Thyroid gland (tissue), 4 donors: Measurements from ENCODE around the gene HDAC9. TPM values are rescaled to one million over a fixed set of nuclear protein-coding genes. Genes with fewer than 3 reads are reported as not detected.
"Not testable (repeated sequence)": the region's sequence is repeated elsewhere in the genome, so short reads cannot be mapped to it uniquely, and the experiment has no call there.

ENCODE experiments used
- DNase-seq, 2 donors: peaks; one replicate each; pipeline ENCODE4 v3.0.0-alpha.2; 2019
- H3K27ac ChIP-seq, 3 donors: fragments of 200-600 bp; sonication (generic); 1 replicate in 2 of 3; 2 replicates in 1 of 3; pipeline ENCODE4 v1.5.1; 2016 to 2019; ENCODE audit warnings: mild to moderate bottlenecking in 1 of 3, moderate library complexity in 1 of 3
- H3K27me3 ChIP-seq: fragments of 200-600 bp; sonication (generic); one replicate; pipeline ENCODE4 v1.5.1; 2019
- H3K36me3 ChIP-seq, 2 donors: fragments of 200-600 bp; sonication (generic); one replicate each; pipeline ENCODE4 v1.5.1; 2016 to 2019
- H3K4me1 ChIP-seq, 2 donors: fragments of 200-600 bp; sonication (generic); one replicate each; pipeline ENCODE4 v1.5.1; 2017 to 2019
- H3K4me3 ChIP-seq, 3 donors: fragments of 200-600 bp; sonication (generic); replicated peaks in 1 of 3; 1 replicate in 2 of 3; 2 replicates in 1 of 3; pipeline ENCODE4 v1.5.1; 2016; ENCODE audit warnings: mild to moderate bottlenecking in 1 of 3
- H3K9me3 ChIP-seq: fragments of 200-600 bp; sonication (generic); one replicate; pipeline ENCODE4 v1.5.1; 2017
- CTCF ChIP-seq, 6 experiments: fragments of 200-600 bp in 3 of 6; fragments of 450-650 bp in 3 of 6; sonication (generic) in 3 of 6; IDR thresholded peaks; one replicate each; pipeline ENCODE4 v1.5.1; 2016 to 2019; ENCODE audit warnings: antibody characterized with exemption in 6 of 6, mild to moderate bottlenecking in 2 of 6, inconsistent platforms in 1 of 6, moderate library complexity in 1 of 6
- POLR2A ChIP-seq, 2 donors: fragments of 450-650 bp; IDR thresholded peaks; one replicate each; pipeline ENCODE4 v1.6.1; 2017; ENCODE audit warnings: antibody characterized with exemption in 2 of 2, mild to moderate bottlenecking in 2 of 2, moderate library complexity in 1 of 2
- WGBS, 2 donors: methylation state at CpG; one replicate each; pipeline ENCODE4 v1.1.5; 2017; 5-methylcytosine and 5-hydroxymethylcytosine counted together
- intact Hi-C: fragments of 100-400 bp; cut with DNase I; formaldehyde crosslinking; loops from one replicate; pipeline ENCODE4 v1.15.1; 2023
- total RNA-seq, 4 donors: library from RNA; depleted of rRNA; stranded (reverse); fragments of >200 nt; gene quantifications; one replicate each; pipeline ENCODE4 v1.2.3, GENCODE V29; 2016

HDAC9 gene
- total RNA-seq, 4 donors from 2014 or later: 5.4 to 28.2 (median 7.2) TPM

GRCh38 chr7:18962031-18962430 lies 466.5 kb downstream of the HDAC9 start:
- Histone ChIP-seq H3K9me3 (no peaks in the 10 kb centered on the region), H3K4me1 (no peaks in the 10 kb centered on the region), H3K27me3 (no peaks in the 10 kb centered on the region), H3K4me3 (no peak overlapping the region), H3K36me3 (no peaks in the 10 kb centered on the region), H3K27ac (no peak overlapping the region)
- TF ChIP-seq POLR2A (IDR thresholded peaks at IDR 0.05): no peak
- DNase-seq: no peak
- 63 to 67% methylated on average over 4 of the region's 4 CpGs for WGBS, 2 donors
- intact Hi-C loops: no loop called here

- TF ChIP-seq POLR2A (IDR thresholded peaks at IDR 0.05) (no peak), CTCF (IDR thresholded peaks at IDR 0.05) (no peak)
- no peak for DNase-seq
- Histone ChIP-seq H3K4me3 (no peak overlapping the region), H3K27ac (no peak overlapping the region), H3K36me3 (no peaks in the 10 kb centered on the region), H3K27me3 (no peaks in the 10 kb centered on the region), H3K9me3 (no peaks in the 10 kb centered on the region), H3K4me1 (no peaks in the 10 kb centered on the region)
- intact Hi-C loops: no loop called here
- WGBS, 2 donors: 85% methylated on average over 3 of the region's 3 CpGs
Observed at GRCh38 chr7:18965657-18966056, 470.1 kb downstream of the HDAC9 start.

GRCh38 chr7:18967755-18968154 lies 472.2 kb downstream of the HDAC9 start:
- H3K4me3 ChIP-seq, intact Hi-C loops, H3K4me1 ChIP-seq, H3K27ac ChIP-seq, H3K9me3 ChIP-seq, DNase-seq, H3K27me3 ChIP-seq, H3K36me3 ChIP-seq: not testable (repeated sequence)
- WGBS, 2 donors: 92 to 93% methylated on average over 16 of the region's 16 CpGs

- intact Hi-C loops: no loop called here
- TF ChIP-seq CTCF (IDR thresholded peaks at IDR 0.05) (no peak), POLR2A (IDR thresholded peaks at IDR 0.05) (no peak)
- no peaks in the 10 kb centered on the region for H3K9me3 ChIP-seq
- H3K27ac ChIP-seq: no peak overlapping the region
- 92 to 98% methylated on average over 1 of the region's 1 CpG for WGBS, 2 donors
- H3K4me1 ChIP-seq: no peaks in the 10 kb centered on the region
- no peaks in the 10 kb centered on the region for H3K36me3 ChIP-seq
- DNase-seq: no peak
- H3K27me3 ChIP-seq: no peaks in the 10 kb centered on the region
- no peak overlapping the region for H3K4me3 ChIP-seq
Observed at GRCh38 chr7:18971839-18972238, 476.3 kb downstream of the HDAC9 start.

DNA sequence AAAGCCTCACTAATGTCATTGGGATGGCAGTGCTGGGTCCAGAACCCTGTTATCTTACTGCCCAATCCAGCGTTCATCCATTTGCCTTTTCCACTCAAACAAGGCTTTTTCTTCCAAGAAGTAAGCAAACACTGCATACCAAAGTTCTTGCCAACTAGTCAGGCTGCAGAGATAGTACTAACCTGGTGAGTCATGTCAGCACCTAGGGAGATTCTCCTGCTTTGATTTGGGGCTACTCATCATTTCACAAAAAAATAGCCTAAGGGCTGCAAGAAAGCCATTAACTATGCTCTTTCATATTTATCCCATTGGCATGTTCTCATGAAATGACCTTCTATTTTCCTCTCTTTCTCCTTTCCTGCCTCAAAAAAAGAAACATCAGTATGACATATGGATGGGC lies 479.3 kb downstream of the HDAC9 start:
- Histone ChIP-seq H3K4me1 (no peaks in the 10 kb centered on the region), H3K27me3 (no peaks in the 10 kb centered on the region), H3K4me3 (no peak overlapping the region), H3K36me3 (no peaks in the 10 kb centered on the region), H3K9me3 (no peaks in the 10 kb centered on the region), H3K27ac (no peak overlapping the region)
- WGBS, 2 donors: 62 to 71% methylated on average over 1 of the region's 1 CpG
- intact Hi-C loops: no loop called here
- TF ChIP-seq POLR2A (IDR thresholded peaks at IDR 0.05) (no peak), CTCF (IDR thresholded peaks at IDR 0.05) (no peak)
- no peak for DNase-seq

- Histone ChIP-seq H3K4me3 (no peak overlapping the region), H3K4me1 (no peaks in the 10 kb centered on the region), H3K36me3 (no peaks in the 10 kb centered on the region), H3K9me3 (no peaks in the 10 kb centered on the region), H3K27ac (no peak overlapping the region), H3K27me3 (no peaks in the 10 kb centered on the region)
- no peak for TF ChIP-seq CTCF (IDR thresholded peaks at IDR 0.05)
- TF ChIP-seq POLR2A (IDR thresholded peaks at IDR 0.05): no peak
- intact Hi-C loops: no loop called here
- DNase-seq: no peak
- 67 to 82% methylated on average over 3 of the region's 3 CpGs for WGBS, 2 donors
Observed at GRCh38 chr7:18975276-18975675, 479.7 kb downstream of the HDAC9 start.
